Measurements from ENCODE around the gene SEC31A.
"Not testable (repeated sequence)": the region's sequence is repeated elsewhere in the genome, so short reads cannot be mapped to it uniquely, and the experiment has no call there.

Gene SEC31A

GRCh38 chr4:82839624-82840023 is 51.3 kb downstream of the SEC31A start:
- no peak for DNase-seq (ENCODE audit: low read depth)
- TF ChIP-seq CTCF (IDR thresholded peaks at IDR 0.05; ENCODE audit: low read depth, low read length, missing control alignments) = no peak
- no peak overlapping the region for H3K4me3 ChIP-seq (ENCODE audit: low read depth, low read length)

DNA sequence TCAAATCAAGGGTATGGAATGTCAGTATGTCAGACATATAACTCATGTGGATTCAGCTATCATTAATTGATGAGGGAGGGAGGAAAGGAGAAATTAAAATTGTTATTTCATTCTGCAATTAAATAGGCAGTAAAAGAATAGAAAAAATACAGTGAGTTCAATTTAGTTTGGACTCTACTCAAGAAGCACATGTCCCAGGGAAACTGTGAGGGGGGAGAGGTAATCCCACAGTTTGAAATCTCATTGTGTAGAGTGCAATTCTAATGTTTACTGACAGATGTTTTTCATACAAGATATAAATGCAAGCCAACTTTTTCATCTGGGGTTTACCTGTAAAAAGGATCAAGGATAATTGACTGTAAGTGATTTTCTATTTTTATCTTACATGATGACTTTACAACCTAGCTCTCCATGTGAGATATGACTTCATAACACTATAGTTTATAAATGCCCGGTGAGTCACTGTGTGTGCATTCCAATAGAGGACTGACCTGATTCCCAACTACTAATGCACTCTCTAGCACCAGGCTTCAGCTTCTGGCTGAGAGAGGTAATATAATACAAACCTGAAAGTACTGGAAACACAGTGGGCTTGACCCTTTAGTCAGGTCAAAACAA is 57.1 kb downstream of the SEC31A start:
- H3K4me3 ChIP-seq (ENCODE audit: low read depth, low read length) = no peak overlapping the region
- no peak for DNase-seq (ENCODE audit: low read depth)
- TF ChIP-seq CTCF (IDR thresholded peaks at IDR 0.05; ENCODE audit: low read depth, low read length, missing control alignments) = no peak

- not testable (repeated sequence) for H3K4me3 ChIP-seq (ENCODE audit: low read depth, low read length); DNase-seq (ENCODE audit: low read depth)
These were observed 57.9 kb downstream of the SEC31A start for GRCh38 chr4:82833060-82833459.

GRCh38 chr4:82825425-82825824 is 65.5 kb downstream of the SEC31A start:
- no peak for DNase-seq (ENCODE audit: low read depth)
- no peak overlapping the region for H3K4me3 ChIP-seq (ENCODE audit: low read depth, low read length)
- no peak for TF ChIP-seq CTCF (IDR thresholded peaks at IDR 0.05; ENCODE audit: low read depth, low read length, missing control alignments)

GRCh38 chr4:82823062-82823461 is 67.9 kb downstream of the SEC31A start:
- no peak overlapping the region for H3K4me3 ChIP-seq (ENCODE audit: low read depth, low read length)
- TF ChIP-seq CTCF (IDR thresholded peaks at IDR 0.05; ENCODE audit: low read depth, low read length, missing control alignments) = no peak
- DNase-seq (ENCODE audit: low read depth) = no peak

- no peak overlapping the region for H3K4me3 ChIP-seq (ENCODE audit: low read depth, low read length)
- DNase-seq (ENCODE audit: low read depth) = no peak
These were observed 70.3 kb downstream of the SEC31A start for GRCh38 chr4:82820689-82821088.

More at GRCh38 chr4:82820689-82821088, 70.3 kb downstream of the SEC31A start:
- no peak for TF ChIP-seq CTCF (IDR thresholded peaks at IDR 0.05; ENCODE audit: low read depth, low read length, missing control alignments)
